ENCODE measurements around the gene PDE1A.
A peak's percentile ranks its signal among the peaks of the same experiment; 100 is the strongest.

Gene PDE1A

DNA sequence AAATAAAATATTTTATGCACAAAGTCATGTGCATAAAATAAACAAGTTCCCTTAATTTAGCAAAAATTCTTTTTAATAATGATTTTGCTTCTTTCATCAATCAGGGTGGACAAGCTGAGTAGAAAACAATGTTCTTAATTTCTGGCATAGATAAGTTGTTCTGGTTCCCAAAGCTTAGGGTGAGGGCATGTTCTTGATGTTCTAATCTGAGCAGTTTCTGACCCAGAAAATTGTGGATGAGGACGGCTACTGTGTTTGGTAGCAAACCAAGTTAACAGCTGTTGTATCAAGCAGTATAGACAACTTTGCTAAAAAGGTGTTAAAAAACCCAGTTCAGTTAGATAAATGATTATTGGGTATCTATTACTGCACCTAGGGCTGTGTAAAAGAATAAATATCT is 158.9 kb downstream of the PDE1A start:
- H3K4me3 ChIP-seq (ENCODE audit: low read depth, low read length): no peak overlapping the region
- TF ChIP-seq, protein P1, sequence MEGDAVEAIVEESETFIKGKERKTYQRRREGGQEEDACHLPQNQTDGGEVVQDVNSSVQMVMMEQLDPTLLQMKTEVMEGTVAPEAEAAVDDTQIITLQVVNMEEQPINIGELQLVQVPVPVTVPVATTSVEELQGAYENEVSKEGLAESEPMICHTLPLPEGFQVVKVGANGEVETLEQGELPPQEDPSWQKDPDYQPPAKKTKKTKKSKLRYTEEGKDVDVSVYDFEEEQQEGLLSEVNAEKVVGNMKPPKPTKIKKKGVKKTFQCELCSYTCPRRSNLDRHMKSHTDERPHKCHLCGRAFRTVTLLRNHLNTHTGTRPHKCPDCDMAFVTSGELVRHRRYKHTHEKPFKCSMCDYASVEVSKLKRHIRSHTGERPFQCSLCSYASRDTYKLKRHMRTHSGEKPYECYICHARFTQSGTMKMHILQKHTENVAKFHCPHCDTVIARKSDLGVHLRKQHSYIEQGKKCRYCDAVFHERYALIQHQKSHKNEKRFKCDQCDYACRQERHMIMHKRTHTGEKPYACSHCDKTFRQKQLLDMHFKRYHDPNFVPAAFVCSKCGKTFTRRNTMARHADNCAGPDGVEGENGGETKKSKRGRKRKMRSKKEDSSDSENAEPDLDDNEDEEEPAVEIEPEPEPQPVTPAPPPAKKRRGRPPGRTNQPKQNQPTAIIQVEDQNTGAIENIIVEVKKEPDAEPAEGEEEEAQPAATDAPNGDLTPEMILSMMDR (conservative IDR thresholded peaks at IDR 0.05; ENCODE audit: low read depth, low read length): no peak
- DNase-seq (ENCODE audit: low read depth): no peak

DNA sequence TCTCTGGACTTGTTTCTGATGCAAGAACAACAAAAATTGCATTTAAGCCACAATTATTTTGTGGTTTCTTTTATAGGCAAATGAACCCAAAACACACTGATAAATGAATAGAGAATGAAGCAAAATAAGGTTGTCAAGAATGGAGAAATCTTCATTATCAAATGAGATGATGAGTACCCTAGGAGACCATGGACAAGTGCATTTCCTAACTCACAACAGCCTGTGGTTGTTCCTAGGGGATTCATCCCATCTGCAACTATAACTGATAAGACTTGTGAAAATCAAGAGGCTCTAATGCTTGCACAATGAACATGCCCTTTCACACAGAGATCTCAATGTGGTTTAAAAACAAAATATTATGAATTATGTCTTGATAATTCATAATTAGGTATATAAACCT is 159.9 kb downstream of the PDE1A start:
- DNase-seq (ENCODE audit: low read depth): no peak
- no peak overlapping the region for H3K4me3 ChIP-seq (ENCODE audit: low read depth, low read length)
- TF ChIP-seq, protein P1 (conservative IDR thresholded peaks at IDR 0.05; ENCODE audit: low read depth, low read length): no peak

DNA sequence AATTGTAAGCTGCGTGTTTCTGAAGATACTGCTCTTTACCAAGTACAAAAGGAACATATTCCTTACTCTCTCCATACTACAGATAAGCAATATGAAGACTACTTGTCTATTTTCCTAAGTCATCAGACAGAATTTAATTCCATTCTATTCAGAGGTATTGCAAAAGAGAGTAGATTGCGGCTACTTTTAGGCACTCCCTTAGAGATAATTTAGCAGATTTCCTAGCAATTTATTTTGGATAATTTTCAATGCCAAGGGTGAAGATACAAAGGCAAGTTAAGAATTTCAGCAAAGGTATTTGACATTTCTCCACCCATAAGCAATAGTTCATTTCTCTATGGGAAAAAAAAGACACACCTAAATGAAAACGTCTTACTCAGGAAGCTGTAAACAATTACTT is 161.1 kb downstream of the PDE1A start:
- no peak for DNase-seq (ENCODE audit: low read depth)
- no peak overlapping the region for H3K4me3 ChIP-seq (ENCODE audit: low read depth, low read length)
- TF ChIP-seq, protein P1 (conservative IDR thresholded peaks at IDR 0.05; ENCODE audit: low read depth, low read length): no peak

DNA sequence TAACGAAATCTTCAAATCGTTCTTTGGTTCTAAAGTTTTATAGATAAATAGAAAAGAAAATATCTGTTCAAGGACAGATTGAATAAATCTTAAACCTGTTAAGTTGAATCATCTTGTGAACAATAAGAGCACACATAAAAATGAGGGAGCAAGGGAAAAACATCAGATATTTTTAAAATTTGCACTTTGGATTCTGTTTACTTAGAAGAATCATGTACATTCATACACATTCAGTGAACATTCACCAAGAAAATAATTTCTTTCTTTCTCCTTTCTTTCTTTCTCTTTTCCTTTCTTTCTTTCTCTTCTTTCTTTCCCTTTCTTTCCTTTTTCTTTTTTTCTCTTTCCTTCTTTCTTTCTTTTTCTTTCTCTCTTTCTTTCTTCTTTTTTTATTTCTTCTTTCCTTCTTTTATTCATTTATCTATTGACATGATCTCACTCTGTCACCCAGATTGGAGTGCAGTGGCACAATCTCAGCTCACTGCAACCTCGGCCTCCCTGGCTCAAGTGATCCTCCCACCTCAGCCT is 164.9 kb downstream of the PDE1A start:
- DNase-seq (ENCODE audit: low read depth): no peak
- no peak overlapping the region for H3K4me3 ChIP-seq (ENCODE audit: low read depth, low read length)
- TF ChIP-seq, protein P1 (conservative IDR thresholded peaks at IDR 0.05; ENCODE audit: low read depth, low read length): no peak

DNA sequence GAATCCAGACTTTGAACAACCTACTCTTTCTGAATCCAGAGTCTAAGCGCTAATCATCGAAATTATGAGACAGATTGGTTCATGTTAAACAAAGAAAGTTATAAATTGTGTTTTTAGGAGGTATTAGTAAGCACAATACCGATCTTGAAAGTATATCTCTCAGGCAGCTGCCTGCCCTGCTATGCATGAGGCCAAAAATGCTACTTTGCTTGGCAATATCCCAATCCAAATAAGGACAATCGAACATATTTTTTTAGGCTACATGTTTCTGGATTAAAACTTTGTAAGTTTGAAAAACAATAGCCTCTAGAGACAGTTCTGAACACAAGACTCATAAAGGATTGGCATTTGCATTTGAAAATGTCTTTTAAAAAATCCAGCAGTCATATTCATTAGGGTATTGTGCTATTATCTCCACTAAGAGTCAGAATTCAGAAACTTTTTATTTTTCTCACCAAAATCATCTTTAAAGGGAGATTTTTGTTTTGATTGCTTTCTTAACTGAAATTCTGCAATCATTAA is 167.1 kb downstream of the PDE1A start:
- TF ChIP-seq, protein P1 (conservative IDR thresholded peaks at IDR 0.05; ENCODE audit: low read depth, low read length): no peak
- peak; percentile 85 for DNase-seq (ENCODE audit: low read depth)
- H3K4me3 ChIP-seq (ENCODE audit: low read depth, low read length): no peak overlapping the region

DNA sequence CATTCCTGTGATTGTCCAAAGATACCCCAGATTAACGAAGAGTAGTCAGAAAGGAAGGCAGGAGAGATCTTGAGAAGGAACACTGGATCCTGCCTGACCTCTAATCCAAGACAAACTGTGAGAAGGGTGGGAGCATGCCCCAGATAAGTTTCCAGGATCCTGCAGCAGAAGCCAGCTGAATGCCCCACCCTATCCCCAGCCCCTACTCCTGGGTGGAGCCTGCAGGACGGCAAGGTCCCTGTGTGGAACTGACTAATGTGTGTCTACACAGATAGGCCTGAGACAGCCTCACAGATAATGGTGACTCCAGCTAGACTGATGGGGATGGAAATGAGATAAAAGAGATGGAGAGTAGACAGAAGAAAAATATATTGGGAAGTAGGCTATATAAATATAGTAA is 174.3 kb downstream of the PDE1A start:
- DNase-seq (ENCODE audit: low read depth): no peak
- no peak overlapping the region for H3K4me3 ChIP-seq (ENCODE audit: low read depth, low read length)
- TF ChIP-seq, protein P1 (conservative IDR thresholded peaks at IDR 0.05; ENCODE audit: low read depth, low read length): no peak

DNA sequence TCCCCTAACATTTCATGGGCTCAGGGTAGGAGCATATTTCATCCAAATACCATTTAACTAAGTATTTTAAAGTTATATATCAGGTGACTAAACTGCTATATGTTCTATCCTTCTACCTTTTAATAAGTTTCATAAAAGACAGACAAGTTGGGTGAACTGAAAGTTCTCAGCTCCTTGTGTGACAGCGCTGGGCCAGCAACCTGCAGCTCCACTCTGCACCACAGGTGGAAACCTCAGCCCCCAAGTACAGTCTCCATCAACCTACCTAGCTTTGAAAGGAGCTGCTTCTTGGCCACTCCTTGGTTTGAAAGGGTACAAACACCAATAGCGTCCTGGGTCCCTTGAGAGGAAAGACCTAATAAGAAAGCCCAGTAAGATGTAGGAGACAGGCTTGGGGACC is 177.9 kb downstream of the PDE1A start:
- no peak overlapping the region for H3K4me3 ChIP-seq (ENCODE audit: low read depth, low read length)
- TF ChIP-seq, protein P1 (conservative IDR thresholded peaks at IDR 0.05; ENCODE audit: low read depth, low read length): no peak
- no peak for DNase-seq (ENCODE audit: low read depth)
